Mammary epithelial cell (primary cell): ENCODE results near the gene CHI3L2.

Experiments
- CTCF ChIP-seq, 2 donors: IDR thresholded peaks in 1 of 2; conservative IDR thresholded peaks in 1 of 2; 2 replicates each; pipeline ENCODE4 v1.5.1; 2011 to 2012; ENCODE audit warnings: inconsistent platforms in 2 of 2, low read length in 2 of 2, mild to moderate bottlenecking in 2 of 2, control low read depth in 1 of 2, low read depth in 1 of 2; ENCODE audit not compliant: insufficient read depth in 1 of 2; ENCODE audit errors: extremely low read depth in 1 of 2
- EZH2 ChIP-seq: IDR thresholded peaks from 2 replicates; pipeline ENCODE4 v1.6.1; 2012; ENCODE audit warnings: low read length, inconsistent platforms, borderline replicate concordance

- TF ChIP-seq CTCF (conservative IDR thresholded peaks at IDR 0.05 in 1 of 2, IDR thresholded peaks at IDR 0.05 in 1 of 2; ENCODE audit: extremely low read depth in 1 of 2, insufficient read depth in 1 of 2, low read depth in 1 of 2, low read length in 2 of 2), result no peak
- TF ChIP-seq EZH2, result no peak
Observed at GRCh38 chr1:111198836-111199235, 28.7 kb upstream of the CHI3L2 start.
